GM23338 (cell line): ENCODE measurements around the gene BPIFB2.

Experiments used
- CREB1 ChIP-seq: fragments of 250-450 bp; sonication (Bioruptor Pico); IDR thresholded peaks from 2 replicates; pipeline ENCODE4 v1.5.0; 2020; ENCODE audit warnings: low read depth, mild to moderate bottlenecking, moderate library complexity
- CTCF ChIP-seq, 2 experiments: fragments of 200-600 bp in 1 of 2; sonication (generic) in 1 of 2; conservative IDR thresholded peaks; 2 replicates each; pipeline versions ENCODE4 v1.5.1 to v1.6.1; 2016 to 2017; ENCODE audit warnings: antibody characterized with exemption in 2 of 2, low read depth in 2 of 2, mild to moderate bottlenecking in 2 of 2, moderate library complexity in 1 of 2
- EZH2 ChIP-seq: fragments of 200-600 bp; sonication (generic); IDR thresholded peaks from one replicate; pipeline ENCODE4 v1.8.0; 2017; ENCODE audit warnings: antibody characterized with exemption, mild to moderate bottlenecking, low read depth; ENCODE audit not compliant: unreplicated experiment
- EZH2phosphoT487 ChIP-seq: fragments of 200-600 bp; sonication (generic); IDR thresholded peaks from one replicate; pipeline ENCODE4 v1.8.1; 2018; ENCODE audit warnings: antibody characterized with exemption; ENCODE audit not compliant: unreplicated experiment
- JUNB ChIP-seq: IDR thresholded peaks from one replicate; pipeline ENCODE4 v1.6.1; 2016; ENCODE audit warnings: antibody characterized with exemption; ENCODE audit not compliant: unreplicated experiment
- POLR2AphosphoS5 ChIP-seq: IDR thresholded peaks from 2 replicates; pipeline ENCODE4 v1.6.1; 2016; ENCODE audit warnings: antibody characterized with exemption, low read depth

GRCh38 chr20:32997431-32997830 is 10.1 kb upstream of the BPIFB2 start:
- TF ChIP-seq CTCF (conservative IDR thresholded peaks at IDR 0.05; ENCODE audit: low read depth in 2 of 2) = no peak
- no peak for TF ChIP-seq EZH2phosphoT487
- no peak for TF ChIP-seq EZH2
- no peak for TF ChIP-seq JUNB
- TF ChIP-seq CREB1 = no peak
- no peak for TF ChIP-seq POLR2AphosphoS5
